ENCODE data around the gene EFCAB13.

EFCAB13 gene, protein sequence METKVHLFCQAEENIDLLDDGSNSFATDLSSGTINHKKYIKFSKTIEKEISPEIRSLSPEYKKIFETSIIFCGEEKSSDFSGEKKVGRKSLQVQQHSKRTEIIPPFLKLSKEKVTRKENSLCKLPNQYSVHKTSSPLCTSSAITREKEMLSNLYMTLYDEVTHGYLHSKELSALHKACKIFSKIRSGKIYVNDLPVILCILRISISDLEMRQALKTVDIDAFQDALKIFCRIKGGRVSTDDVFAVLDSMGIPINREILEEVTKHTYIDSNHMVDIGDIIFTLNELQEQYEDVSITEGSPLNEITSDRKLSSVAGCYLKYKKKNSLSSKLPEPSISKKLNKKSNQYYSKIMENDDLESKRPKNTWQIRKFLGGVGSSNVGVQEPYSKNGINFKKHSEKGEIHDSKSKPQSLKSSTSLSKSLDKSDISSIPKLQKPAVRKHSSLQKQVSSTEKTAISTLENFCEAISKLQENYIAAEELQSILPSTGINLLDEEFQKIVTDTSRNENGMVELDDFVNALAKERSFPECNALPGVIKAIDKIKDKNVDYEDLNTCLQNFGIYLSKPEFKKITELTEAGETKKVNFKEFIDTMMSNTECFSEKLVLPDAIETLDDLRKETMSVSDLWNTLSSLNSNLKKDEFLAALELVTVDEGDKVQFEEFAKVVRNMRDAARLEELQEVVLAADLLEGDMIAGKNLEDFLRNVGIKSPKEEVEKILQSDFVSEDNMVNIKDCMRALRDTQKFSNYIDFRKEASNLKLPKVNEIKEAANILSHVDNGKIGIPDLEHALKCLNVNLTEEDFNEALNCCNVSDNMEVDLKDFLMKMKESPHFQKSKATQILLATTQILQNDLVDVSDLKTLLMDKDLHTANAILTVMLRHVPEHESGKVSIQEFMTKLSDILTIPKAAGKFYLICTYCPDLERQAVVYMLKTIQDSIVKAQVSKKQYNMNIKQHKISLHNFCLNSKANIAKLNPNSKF

DNA sequence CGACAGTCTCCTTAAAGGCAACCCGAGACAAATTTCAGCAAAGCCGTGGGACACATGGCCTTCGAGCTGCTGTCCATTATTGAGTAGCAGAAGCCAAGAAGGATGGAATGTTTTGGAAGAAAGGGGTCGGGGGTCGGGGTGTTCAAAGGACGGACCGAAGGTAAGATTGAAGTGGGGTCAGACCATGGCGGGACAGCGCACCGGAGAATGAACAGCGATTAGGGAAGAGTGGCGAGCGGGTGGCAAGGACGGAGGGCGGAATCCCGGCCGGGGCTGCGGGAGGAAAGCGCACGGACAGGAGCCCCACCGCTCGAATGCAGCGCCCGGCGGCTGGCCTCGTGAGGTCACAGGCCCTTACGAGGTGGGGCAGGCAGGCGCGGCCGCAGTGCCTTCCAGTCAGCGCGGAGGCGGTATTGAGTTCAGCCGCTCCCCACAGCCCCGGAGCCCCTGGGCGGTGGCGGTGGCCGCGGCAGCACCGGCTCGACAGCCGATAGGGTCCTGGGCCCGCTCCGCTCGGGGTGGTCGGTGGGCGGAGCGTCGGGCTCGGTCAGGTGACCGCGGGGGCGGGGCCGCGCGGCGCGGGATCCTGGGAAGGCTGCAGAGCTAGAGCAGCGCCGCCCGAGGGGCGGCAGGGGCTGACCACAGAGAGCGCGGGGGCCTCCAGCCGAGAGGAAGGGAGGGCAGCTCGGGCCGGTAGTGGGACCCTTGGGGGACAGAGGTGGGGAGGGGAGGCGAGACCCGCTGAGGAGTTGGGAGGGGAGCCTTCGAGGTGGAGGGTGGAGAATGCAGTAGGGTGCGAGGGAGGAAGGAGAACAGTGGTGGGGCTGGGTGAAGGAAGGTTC lies at the start of gene EFCAB13:
Gene EFCAB13, plus strand, starts transcription at position 574 of the 842 bp plus-strand sequence. CDS start 4,399 bp downstream, outside the sequence.
- peak; percentile 59 to 72 (median 66) for DNase-seq (ENCODE audit: low read depth in 3 of 3)

DNA sequence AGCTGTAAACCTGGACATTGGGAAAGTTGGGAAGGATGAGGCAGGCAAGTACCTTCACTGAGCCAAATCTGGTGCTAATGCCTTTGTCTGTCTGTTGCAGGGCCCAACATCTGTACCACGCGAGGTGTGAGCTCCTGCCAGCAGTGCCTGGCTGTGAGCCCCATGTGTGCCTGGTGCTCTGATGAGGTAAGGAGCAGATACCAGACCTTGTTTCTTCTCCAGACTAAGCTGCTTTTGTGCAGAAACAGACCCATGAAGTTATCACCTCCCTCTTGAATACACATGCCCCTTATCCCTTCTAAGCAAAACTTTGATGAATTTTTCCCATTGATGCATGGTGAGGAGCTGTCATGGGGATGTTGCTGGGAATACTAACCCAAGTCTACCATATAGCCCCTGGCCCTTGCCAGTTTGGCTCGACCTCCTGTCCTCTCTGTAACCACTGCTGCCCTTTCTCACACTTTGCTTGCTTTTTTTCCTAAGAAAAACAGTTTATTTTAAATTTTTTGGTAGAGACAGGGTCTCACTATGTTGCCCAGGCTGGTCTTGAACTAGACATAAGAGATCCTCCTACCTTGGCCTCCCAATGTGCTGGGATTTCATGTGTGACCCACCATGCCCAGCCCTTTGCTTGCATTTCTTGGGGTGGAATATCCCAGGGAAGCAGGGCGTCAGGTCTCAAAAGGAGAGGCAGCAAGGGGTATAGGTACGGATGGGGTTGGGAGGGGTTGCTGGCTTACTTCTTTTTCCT lies 49.3 kb upstream of the EFCAB13 start:
- DNase-seq (ENCODE audit: low read depth in 3 of 3) = no peak

DNA sequence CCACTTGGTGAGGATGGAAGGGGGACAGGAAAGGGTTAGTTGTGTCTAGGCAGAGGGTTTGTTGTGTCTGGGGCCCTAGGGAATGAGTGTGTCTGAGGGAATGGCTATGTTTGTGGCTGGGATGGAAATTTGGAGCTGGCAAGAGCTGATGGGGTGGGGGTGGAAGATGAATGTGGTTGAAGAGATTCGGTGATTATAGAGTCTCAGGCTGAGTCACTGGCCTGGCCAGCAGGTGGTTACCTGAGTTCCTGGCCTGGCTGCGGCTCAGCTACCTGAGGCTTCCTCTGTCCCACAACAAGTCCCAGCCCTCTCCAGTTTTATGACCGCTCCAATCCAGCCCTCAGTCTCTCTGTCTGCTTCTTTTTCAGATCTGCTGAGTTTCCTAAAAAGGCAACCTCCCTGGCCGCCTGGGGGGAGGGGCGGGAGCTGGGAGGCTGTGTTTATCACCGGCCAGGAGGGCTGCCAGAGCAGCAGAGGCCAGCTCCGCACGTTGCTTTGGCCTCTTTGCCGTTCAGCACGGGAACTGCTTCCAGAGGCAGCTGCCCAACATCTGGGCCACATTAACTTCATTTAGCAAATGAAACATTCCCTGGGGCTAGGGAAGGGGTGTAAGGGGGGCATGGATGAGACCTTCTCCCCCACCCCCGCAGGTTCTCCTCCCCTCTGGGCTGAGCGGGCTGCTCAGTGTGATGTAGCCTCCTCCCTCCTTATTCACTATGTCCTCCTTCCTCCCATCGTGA lies 48.3 kb upstream of the EFCAB13 start:
- DNase-seq (ENCODE audit: low read depth in 3 of 3) = no peak

DNA sequence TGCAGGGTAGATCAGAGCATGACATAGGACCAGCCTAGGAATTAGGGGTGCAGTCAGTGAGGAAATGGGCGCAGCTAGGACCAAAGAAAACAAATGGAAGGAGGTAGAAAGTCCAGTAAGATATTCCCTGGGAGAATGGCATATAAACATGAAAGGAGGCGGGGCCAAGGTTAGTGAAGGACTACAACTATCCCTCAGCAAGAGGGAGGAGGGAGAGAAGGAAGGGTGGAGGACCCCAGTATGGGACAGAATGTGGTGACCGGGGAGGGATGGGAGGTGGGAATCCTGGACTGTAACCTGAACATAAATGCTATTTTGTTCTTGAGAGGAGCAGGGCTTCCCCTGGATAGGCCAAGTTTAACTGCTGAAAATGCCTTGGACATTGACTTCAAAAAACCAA lies 47.3 kb upstream of the EFCAB13 start:
- DNase-seq (ENCODE audit: low read depth in 3 of 3) = no peak

DNA sequence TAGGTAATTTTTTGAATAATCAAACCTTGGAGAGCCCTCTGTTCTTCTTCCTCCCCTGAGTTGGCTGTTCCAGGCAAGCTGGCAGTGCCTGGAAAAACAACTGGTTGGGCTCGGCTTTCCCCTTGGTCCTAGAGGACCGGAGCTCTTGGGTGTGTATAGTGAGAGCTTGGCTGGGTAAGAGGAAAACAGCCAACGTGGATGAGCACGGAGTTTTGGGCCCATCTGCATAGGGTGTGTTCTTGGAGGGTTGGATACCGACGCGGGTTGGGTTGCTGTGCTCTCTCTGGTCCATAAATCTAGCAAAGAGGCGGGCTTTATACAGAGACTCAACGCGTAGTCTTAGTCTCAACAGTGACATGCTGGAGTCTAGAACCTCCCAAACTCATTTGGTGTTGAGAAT lies 46.9 kb upstream of the EFCAB13 start:
- no peak for DNase-seq (ENCODE audit: low read depth in 3 of 3)

DNA sequence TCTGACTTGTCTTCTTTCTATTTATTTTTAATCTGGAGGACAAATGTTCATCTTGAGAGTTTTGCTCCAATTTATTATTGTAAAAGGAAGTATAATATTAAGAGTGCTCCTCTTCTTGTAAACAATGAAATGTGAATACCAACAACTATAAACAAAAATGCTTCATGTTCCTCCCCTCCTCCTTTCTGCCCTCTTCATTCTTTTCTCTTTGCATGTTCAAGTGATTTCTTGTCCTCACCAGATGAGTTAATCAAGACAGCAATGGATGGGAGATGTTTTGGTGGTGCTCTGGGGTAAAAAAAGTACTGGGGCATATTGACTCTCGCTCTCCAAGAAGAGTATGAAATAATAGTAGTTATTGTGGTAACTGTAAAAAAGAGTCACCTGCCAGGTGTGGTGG lies 45.8 kb upstream of the EFCAB13 start:
- no peak for DNase-seq (ENCODE audit: low read depth in 3 of 3)

DNA sequence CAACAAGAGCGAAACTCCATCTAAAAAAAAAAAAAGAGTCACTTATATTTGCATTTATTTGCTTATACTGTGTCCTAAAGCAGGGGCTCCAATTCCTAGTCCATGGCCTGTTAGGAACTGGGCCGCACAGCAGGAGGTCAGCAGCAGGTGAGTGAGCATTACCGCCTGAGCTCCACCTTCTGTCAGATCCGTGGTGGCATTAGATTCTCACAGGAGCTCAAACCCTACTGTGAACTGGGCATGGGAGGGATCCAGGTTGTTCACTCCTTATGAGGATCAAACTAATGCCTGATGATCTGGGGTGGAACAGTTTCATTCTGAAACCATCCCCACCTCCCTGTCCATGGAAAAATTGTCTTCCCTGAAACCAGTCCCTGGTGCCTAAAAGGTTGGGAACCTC lies 45.2 kb upstream of the EFCAB13 start:
- no peak for DNase-seq (ENCODE audit: low read depth in 3 of 3)

DNA sequence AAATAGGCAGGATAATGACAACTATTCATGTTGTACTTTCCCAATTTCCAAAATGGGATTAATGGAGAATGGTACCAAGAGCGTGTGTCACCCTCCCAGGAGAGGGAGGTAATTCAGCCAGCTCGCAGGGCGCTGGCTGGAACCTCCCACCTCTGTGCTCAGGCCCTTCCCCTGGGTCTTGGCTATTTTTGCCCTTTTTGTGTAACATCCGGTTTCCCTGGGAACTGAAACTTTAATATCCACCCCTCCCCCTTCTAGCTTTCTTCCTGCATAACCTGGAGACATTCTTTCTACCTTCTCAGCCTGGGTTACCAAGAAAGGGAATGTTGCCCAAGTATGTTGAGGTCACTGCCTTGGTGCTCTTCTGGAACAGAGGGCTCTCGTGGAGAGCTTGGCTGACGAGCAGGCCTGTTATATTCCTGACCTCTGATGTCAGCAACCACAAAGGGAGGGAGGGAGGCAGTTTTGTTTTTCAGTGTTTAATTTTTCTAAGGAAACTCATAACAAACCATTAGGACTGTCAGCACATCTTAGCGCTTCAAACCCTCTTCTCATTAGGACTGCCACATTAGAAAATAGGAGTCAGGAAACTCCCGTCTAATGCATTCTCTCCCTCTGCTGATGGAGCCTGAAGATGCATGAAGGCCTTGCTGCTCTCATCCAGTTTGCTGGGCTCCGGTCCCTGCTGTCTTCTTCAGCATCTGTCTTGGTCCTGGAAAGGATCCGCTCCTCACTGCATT lies 44.5 kb upstream of the EFCAB13 start:
- DNase-seq (ENCODE audit: low read depth in 3 of 3) = no peak

DNA sequence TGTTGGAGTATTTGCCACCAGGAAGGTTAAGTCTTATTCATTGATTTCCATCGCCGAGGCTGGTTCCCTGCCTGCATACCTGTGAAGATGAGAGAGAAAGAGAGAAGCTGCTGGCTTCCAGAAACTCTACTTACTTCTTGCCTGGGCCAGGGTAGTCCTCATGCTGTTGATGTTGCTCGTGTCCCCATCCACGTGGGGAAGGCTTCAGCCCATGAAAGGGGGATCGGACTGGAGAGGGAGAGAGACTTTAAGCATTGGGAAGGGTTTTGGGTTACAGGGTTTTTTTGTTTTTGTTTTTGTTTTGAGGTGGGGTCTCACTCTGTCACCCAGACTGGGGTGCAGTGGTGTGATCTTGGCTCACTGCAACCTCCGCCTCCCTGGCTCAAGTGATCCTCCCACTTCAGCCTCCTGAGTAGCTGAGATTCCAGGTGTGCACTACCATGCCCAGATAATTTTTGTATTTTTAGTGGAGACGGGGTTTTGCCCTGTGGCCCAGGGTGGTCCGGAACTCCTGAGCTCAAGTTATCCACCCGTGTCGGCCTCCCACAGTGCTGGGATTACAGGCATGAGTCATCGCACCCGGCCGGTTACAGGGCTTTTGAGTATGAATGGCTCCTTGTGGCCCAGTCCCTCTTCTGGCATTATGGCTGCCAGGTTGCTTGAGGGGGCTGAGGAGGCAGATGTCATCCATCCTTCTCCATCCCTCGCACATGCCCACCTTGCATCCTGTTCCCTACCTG lies 43.5 kb upstream of the EFCAB13 start:
- DNase-seq (ENCODE audit: low read depth in 3 of 3) = no peak

DNA sequence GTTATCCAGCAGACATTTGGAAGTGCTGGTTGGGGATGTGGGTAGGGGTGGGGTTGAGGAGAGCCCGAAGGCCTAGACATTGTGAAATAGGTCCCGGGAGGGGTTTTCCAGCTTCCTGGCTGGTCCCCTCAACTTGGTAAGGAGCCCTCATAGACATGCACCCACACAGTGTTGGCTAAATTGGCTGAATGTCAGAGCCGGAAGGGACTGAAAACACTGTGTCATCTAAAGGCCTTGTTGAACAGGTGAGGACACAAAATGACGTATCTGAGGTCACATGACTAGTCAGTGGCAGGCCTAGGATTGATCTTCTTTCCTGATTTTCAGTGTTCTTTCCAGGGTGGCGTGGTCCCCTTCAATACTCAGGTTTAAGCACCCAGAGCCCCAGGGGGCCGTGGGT lies 42.5 kb upstream of the EFCAB13 start:
- no peak for DNase-seq (ENCODE audit: low read depth in 3 of 3)

DNA sequence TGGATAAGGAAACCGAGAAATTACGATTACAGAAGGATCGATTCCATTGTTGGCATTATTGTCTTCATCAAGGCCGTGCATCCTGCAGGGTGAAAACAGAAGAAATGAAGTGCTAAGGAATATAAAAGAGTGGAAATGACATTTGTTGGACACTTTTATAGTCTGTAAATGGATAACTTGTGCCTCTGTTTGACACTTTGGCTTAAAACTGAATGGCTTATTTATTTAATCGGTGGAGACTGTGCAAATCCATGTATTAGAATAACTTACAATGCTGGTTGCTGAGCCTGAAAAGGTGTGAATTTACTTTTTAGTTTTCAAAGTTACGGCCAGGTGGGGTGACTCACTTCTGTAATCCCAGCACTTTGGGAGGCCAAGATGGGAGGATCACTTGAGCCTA lies 38.8 kb upstream of the EFCAB13 start:
- no peak for DNase-seq (ENCODE audit: low read depth in 3 of 3)

DNA sequence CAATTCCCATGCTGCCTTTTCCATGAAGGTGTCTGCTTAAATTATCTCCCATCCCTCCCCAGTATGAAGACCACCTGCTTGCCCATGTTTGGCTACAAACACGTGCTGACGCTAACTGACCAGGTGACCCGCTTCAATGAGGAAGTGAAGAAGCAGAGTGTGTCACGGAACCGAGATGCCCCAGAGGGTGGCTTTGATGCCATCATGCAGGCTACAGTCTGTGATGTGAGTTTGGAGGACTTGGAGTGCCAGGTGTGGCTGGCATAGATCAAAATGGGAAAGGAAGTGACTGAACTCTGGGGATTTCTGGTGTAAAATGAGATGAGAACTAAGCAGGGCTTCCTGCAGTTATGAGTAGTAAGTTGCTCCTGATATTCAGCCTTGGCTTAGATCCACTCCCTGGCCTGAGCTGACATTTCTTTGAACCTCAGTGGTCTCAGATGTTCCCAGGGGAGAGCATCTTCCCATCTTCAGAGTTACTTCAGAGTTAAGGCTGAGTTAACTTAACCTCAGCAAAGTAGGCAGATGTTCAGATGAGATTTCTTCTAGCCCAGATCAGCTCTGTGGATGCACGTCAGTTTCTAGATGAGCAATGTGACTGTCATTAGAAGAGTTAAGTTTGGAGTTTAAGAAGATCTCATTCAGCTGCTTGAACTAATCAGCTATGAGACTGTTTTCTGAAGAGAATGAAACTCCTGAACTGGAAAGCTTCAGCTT lies 37.4 kb upstream of the EFCAB13 start:
- DNase-seq (ENCODE audit: low read depth in 3 of 3) = no peak

DNA sequence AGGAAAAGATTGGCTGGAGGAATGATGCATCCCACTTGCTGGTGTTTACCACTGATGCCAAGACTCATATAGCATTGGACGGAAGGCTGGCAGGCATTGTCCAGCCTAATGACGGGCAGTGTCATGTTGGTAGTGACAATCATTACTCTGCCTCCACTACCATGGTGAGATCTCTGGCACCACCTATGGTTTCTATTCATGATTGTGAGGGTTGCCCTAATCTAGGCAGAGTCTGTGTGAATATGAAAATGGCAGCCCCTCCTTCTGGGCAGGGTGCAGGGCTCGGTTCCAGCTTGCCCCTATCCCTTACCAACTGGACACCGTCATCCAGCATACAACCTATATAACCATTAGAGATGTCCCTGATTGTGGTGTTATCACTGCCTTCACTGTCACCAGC lies 36.7 kb upstream of the EFCAB13 start:
- no peak for DNase-seq (ENCODE audit: low read depth in 3 of 3)

DNA sequence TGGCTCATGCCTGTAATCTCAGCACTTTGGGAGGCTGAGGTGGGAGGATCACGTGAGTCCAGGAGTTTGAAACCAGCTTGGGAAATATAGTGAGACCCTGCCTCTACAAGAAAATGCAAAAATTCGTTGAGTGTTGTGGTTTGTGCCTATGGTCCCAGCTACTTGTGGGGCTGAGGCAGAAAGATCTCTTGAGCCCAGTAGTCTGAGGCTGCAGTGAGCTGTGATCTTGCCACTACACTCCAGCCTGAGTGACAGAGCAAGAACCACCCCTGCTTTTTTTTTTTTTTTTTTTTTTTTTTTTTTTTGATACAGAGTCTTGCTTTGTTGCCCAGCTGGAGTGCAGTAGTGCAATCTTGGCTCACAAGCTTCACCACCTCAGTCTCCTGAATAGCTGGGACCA lies 36.1 kb upstream of the EFCAB13 start:
- no peak for DNase-seq (ENCODE audit: low read depth in 3 of 3)

DNA sequence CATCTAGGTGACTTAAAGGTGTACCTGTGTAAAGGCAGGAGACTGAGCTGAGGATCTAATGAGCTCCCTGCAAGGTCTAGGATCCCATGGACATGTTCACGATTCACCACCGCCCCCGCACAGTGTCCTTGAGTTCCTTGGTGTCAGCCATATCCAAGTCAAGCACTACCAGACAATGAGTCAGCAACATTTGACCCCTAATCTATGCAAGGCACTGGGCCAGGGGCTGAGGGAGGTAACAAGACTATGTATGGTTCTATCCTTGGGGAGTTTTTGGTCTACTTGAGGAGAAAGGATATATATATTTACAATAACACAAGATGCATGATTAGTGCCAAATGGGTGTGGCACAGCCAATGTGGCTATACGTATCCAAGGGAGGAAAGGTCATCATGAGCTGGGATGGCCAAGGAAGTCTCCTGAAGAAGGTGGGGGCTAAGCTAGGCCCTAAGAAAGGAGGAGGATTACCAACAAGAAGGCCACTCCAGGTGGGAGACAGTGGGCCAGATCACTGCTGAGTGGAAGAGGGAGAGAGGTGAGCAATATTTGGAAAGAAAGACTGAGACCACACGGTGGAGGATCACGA lies 35.1 kb upstream of the EFCAB13 start:
- no peak for DNase-seq (ENCODE audit: low read depth in 3 of 3)

DNA sequence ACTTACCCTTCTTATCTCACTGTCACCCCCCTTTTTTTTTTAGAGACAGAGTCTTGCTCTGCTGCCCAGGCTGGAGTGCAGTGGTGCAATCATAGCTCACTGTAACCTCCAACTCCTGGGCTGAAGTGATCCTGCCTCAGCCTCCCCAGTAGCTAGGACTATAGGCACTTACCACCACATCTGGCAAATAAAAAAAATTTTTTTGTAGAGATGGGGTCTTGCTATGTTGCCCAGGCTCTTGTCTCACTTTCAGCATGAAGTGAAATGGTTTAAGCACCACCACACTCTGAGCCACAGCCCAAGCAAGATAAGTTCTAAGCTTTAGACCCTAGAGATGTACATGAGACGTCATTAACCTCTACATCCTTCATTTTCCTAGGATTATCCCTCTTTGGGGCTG lies 34.5 kb upstream of the EFCAB13 start:
- DNase-seq (ENCODE audit: low read depth in 3 of 3) = no peak

DNA sequence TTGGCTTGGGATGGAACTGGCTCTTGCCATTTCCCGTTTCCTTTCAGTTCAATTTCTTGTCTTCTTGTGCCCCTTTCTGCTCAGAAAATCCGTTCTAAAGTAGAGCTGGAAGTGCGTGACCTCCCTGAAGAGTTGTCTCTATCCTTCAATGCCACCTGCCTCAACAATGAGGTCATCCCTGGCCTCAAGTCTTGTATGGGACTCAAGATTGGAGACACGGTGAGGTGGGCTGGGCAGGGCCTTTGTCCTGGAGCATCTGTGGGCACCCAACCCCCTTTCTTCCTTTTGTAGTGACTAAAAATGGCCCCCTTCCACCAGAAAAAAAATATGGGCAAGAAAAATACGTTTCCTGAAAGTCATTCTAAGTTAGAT lies 32.9 kb upstream of the EFCAB13 start:
- no peak for DNase-seq (ENCODE audit: low read depth in 3 of 3)

Measured in stimulated activated CD4-positive, alpha-beta T cell treated with anti-CD3 and anti-CD28 coated beads, TNF-alpha, amount 100 ng/mL, for 4 hours (primary cell).